Medulla oblongata (tissue), 1 donor: ENCODE results near the gene BARHL2.
A peak's percentile ranks its signal among the peaks of the same experiment; 100 is the strongest.

Experiments
- DNase-seq: peaks from one replicate; pipeline ENCODE4 v3.0.0-alpha.2; 2015; ENCODE audit errors: extremely low spot score

The BARHL2 gene

GRCh38 chr1:90724926-90725656 is 8.0 kb upstream of the BARHL2 start:
- DNase-seq: no peak

- DNase-seq: no peak
Observed at GRCh38 chr1:90724361-90724760, 7.3 kb upstream of the BARHL2 start.

- no peak for DNase-seq
Observed at GRCh38 chr1:90723590-90724108, 6.5 kb upstream of the BARHL2 start.

- DNase-seq: no peak
Observed at GRCh38 chr1:90722874-90723589, 5.9 kb upstream of the BARHL2 start.

GRCh38 chr1:90721210-90722194 is 4.4 kb upstream of the BARHL2 start:
- DNase-seq: peak; percentile 71

GRCh38 chr1:90720145-90720636 is 3.1 kb upstream of the BARHL2 start:
- DNase-seq: no peak

- no peak for DNase-seq
Observed at GRCh38 chr1:90719330-90720144, 2.4 kb upstream of the BARHL2 start.

- DNase-seq: no peak
Observed at GRCh38 chr1:90718411-90719329, 1.6 kb upstream of the BARHL2 start.

- DNase-seq: no peak
Observed at GRCh38 chr1:90717665-90718410, 736 bp upstream of the BARHL2 start.

- no peak for DNase-seq
Observed at GRCh38 chr1:90717356-90717664, 208 bp upstream of the BARHL2 start.

GRCh38 chr1:90716243-90716551 is 905 bp downstream of the BARHL2 start:
- no peak for DNase-seq

GRCh38 chr1:90715309-90715708 is 1.8 kb downstream of the BARHL2 start:
- no peak for DNase-seq

GRCh38 chr1:90714521-90714951 is 2.6 kb downstream of the BARHL2 start:
- DNase-seq: no peak

GRCh38 chr1:90713741-90714509 is 3.2 kb downstream of the BARHL2 start:
- no peak for DNase-seq

- DNase-seq: no peak
Observed at GRCh38 chr1:90712915-90713730, 4.0 kb downstream of the BARHL2 start.

GRCh38 chr1:90712153-90712856 is 4.8 kb downstream of the BARHL2 start:
- DNase-seq: no peak

- no peak for DNase-seq
Observed at GRCh38 chr1:90711696-90712095, 5.4 kb downstream of the BARHL2 start.
